ENCODE results near the gene PTTG1IP.
A peak's percentile ranks its signal among the peaks of the same experiment; 100 is the strongest.

The PTTG1IP gene

DNA sequence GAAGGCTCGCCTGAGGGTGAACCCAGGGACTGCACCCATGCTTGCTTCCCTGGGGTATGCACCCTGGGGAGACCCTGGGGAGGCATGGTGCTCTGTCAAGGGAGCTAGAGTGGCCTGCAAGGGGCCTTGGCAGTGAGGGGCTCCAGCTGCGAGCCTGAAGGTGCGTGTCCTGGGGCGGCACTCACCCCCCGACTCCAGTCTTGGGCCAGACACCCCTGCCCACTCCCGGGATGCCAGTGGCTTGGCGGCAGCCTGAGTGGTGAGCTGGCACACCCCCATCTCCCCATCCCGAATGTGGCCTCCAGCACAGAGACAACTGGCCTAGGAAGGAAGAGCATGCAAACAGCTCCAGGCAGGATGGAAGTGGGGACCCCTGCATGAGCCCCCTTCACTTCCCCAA is 58.3 kb downstream of the PTTG1IP start:
- Histone ChIP-seq H3K9ac (ENCODE audit: low read depth, low read length) (no peak overlapping the region), H3K27ac (ENCODE audit: low read depth, low read length) (no peak overlapping the region), H3K9me3 (ENCODE audit: control insufficient read depth, insufficient read depth, low read length) (peaks cover 7% of the 10 kb centered on the region), H3K4me1 (ENCODE audit: control insufficient read depth, insufficient read depth, low read length) (peaks cover 5% of the 10 kb centered on the region; the same call in 1 of the 2 replicates), H3K36me3 (ENCODE audit: control insufficient read depth, insufficient read depth, low read length) (peaks cover 21% of the 10 kb centered on the region), H3K27me3 (ENCODE audit: control insufficient read depth, insufficient read depth, low read length) (no peaks in the 10 kb centered on the region), H3K4me3 (ENCODE audit: low read depth, low read length) (no peak overlapping the region)

DNA sequence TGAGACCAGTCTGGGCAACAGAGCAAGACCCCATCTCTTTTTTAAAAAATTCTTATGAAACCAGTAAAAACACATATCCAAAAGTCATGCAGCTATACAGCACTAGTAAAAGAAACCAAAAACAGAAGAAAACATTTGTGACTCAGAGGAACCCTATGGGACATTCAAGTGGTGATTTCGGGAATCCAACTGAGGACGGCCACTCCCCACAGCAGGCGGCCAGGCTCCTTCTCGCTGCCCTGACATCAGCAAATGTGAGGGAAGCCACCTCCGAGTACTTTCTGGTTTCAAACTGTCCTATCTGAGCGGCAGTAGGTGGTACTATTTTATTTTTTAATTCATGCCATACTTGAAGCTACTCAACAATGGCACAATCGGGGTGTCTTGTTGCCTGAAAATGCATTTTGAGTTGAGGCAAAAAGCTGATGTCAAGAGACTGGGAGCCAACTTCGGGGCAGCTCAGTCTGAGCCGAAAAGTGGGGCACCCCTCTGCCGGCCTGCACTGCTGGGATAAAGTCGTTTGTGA is 58.9 kb downstream of the PTTG1IP start:
- peak overlapping the region; percentile 9 for H3K27ac ChIP-seq (ENCODE audit: low read depth, low read length)
- H3K27me3 ChIP-seq (ENCODE audit: control insufficient read depth, insufficient read depth, low read length): no peaks in the 10 kb centered on the region
- peaks cover 27% of the 10 kb centered on the region for H3K36me3 ChIP-seq (ENCODE audit: control insufficient read depth, insufficient read depth, low read length)
- peaks cover 5% of the 10 kb centered on the region; the same call in 1 of the 2 replicates for H3K4me1 ChIP-seq (ENCODE audit: control insufficient read depth, insufficient read depth, low read length)
- H3K4me3 ChIP-seq (ENCODE audit: low read depth, low read length): no peak overlapping the region
- no peak overlapping the region for H3K9ac ChIP-seq (ENCODE audit: low read depth, low read length)
- H3K9me3 ChIP-seq (ENCODE audit: control insufficient read depth, insufficient read depth, low read length): peaks cover 6% of the 10 kb centered on the region

DNA sequence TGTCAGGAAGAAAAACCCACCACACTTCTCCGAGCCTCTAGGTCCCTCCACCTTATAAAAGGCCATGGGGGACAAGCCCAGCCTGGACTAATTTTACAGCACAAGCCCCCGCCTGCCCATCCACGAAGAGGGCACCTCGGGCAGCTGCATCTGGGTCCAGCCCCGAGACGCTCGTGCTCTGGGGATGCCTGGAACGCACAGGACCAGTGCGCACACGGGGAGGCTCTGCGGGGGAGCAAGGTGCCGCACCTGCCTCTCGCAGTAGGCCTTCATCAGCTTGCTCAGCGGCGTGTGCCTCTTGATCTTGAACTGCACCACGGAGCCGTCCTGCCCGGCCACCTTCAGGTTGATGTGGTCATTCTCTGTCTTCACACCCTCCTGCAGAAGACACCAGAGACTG is 59.8 kb downstream of the PTTG1IP start:
- Histone ChIP-seq H3K9ac (ENCODE audit: low read depth, low read length) (no peak overlapping the region), H3K27ac (ENCODE audit: low read depth, low read length) (no peak overlapping the region)

DNA sequence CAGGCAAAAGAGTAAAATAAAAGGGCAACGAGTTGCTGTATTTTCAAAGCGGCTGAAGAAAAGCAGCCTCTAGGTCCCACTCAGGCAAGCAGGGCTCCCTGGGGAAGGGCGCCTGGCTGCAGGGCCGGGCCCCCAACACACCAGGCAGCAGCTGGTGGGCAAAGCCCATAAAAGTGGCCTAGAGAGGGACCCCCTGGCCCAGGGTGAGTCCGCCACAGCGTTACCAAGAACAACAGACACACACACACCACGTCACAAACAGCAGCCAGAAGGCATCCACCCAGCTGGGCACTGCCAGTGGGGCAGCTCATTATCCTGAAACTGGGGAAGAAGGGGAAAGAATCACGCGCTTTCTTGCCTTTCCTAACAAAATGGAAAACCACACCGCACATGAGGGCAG is 60.3 kb downstream of the PTTG1IP start:
- no peak overlapping the region for H3K4me3 ChIP-seq (ENCODE audit: low read depth, low read length)
- peaks cover 39% of the 10 kb centered on the region for H3K36me3 ChIP-seq (ENCODE audit: control insufficient read depth, insufficient read depth, low read length)
- H3K9ac ChIP-seq (ENCODE audit: low read depth, low read length): no peak overlapping the region
- H3K9me3 ChIP-seq (ENCODE audit: control insufficient read depth, insufficient read depth, low read length): no peaks in the 10 kb centered on the region
- no peak overlapping the region for H3K27ac ChIP-seq (ENCODE audit: low read depth, low read length)
- peaks cover 5% of the 10 kb centered on the region; the same call in 1 of the 2 replicates for H3K4me1 ChIP-seq (ENCODE audit: control insufficient read depth, insufficient read depth, low read length)
- no peaks in the 10 kb centered on the region for H3K27me3 ChIP-seq (ENCODE audit: control insufficient read depth, insufficient read depth, low read length)

More for the DNA sequence above, 59.8 kb downstream of the PTTG1IP start:
- Histone ChIP-seq H3K36me3 (ENCODE audit: control insufficient read depth, insufficient read depth, low read length) (peaks cover 35% of the 10 kb centered on the region), H3K4me1 (ENCODE audit: control insufficient read depth, insufficient read depth, low read length) (peaks cover 5% of the 10 kb centered on the region; the same call in 1 of the 2 replicates), H3K4me3 (ENCODE audit: low read depth, low read length) (no peak overlapping the region), H3K27me3 (ENCODE audit: control insufficient read depth, insufficient read depth, low read length) (no peaks in the 10 kb centered on the region), H3K9me3 (ENCODE audit: control insufficient read depth, insufficient read depth, low read length) (no peaks in the 10 kb centered on the region)

DNA sequence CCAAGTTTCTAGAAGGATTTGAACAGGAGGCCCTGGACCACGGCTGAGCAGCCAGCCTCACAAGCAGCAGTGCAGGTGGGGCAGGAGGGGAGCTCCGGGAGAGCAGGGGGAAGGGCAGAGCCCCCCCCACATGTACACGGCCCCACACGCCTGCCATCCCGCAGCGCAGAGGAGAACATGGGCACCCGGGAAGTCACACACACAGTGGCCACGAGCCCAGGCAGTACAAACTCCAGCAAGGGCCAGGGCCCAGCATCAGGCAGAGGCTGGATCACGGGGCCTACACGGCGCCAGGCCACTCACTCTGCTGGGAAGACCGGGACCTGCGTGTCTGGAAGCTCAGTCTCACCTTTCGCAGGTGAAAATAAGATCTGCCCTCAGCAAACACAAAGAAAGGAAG is 60.9 kb downstream of the PTTG1IP start:
- Histone ChIP-seq H3K36me3 (ENCODE audit: control insufficient read depth, insufficient read depth, low read length) (peaks cover 43% of the 10 kb centered on the region), H3K9ac (ENCODE audit: low read depth, low read length) (no peak overlapping the region), H3K27ac (ENCODE audit: low read depth, low read length) (no peak overlapping the region), H3K4me3 (ENCODE audit: low read depth, low read length) (no peak overlapping the region), H3K9me3 (ENCODE audit: control insufficient read depth, insufficient read depth, low read length) (no peaks in the 10 kb centered on the region), H3K27me3 (ENCODE audit: control insufficient read depth, insufficient read depth, low read length) (no peaks in the 10 kb centered on the region), H3K4me1 (ENCODE audit: control insufficient read depth, insufficient read depth, low read length) (peaks cover 5% of the 10 kb centered on the region; the same call in 1 of the 2 replicates)

DNA sequence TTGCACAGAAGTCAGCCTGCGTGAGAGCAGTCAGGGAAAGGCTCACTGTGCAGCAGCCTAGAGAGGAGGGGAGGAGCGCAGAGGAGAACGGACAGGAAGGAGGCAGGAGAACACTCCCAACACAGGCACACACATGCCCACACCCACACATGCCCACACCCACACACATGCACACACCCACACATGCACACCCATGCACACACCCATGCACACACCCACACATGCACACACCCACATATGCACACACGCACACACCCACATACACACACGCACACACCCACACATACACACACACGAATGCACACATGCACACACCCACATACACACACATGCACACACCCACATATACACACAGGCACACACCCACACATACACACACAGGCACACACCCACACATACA is 62.7 kb downstream of the PTTG1IP start:
- no peak overlapping the region for H3K27ac ChIP-seq (ENCODE audit: low read depth, low read length)
- no peaks in the 10 kb centered on the region for H3K27me3 ChIP-seq (ENCODE audit: control insufficient read depth, insufficient read depth, low read length)
- H3K9ac ChIP-seq (ENCODE audit: low read depth, low read length): no peak overlapping the region
- peaks cover 60% of the 10 kb centered on the region for H3K36me3 ChIP-seq (ENCODE audit: control insufficient read depth, insufficient read depth, low read length)
- H3K9me3 ChIP-seq (ENCODE audit: control insufficient read depth, insufficient read depth, low read length): no peaks in the 10 kb centered on the region
- peaks cover 5% of the 10 kb centered on the region; the same call in 1 of the 2 replicates for H3K4me1 ChIP-seq (ENCODE audit: control insufficient read depth, insufficient read depth, low read length)
- no peak overlapping the region for H3K4me3 ChIP-seq (ENCODE audit: low read depth, low read length)

DNA sequence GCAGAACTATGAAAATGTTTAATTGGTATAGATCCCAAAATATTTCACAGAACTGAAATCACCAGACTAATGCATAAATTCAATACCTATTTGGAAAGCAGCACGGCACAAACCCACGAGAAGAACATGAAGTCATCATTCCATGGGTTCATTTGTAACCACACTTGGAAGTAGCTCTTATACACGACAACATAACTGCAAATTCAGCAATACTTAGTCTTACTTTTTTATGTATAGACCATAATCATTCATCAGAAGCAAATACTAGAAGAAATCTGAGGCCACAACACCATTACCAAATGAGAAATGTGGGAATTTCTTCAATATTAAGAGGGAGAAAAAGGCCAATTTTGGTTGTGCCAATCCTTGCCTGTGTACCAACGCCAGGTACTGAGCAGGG is 67.6 kb downstream of the PTTG1IP start:
- Histone ChIP-seq H3K27me3 (ENCODE audit: control insufficient read depth, insufficient read depth, low read length) (no peaks in the 10 kb centered on the region), H3K4me1 (ENCODE audit: control insufficient read depth, insufficient read depth, low read length) (no peaks in the 10 kb centered on the region), H3K9me3 (ENCODE audit: control insufficient read depth, insufficient read depth, low read length) (no peaks in the 10 kb centered on the region), H3K4me3 (ENCODE audit: low read depth, low read length) (no peak overlapping the region), H3K27ac (ENCODE audit: low read depth, low read length) (no peak overlapping the region), H3K36me3 (ENCODE audit: control insufficient read depth, insufficient read depth, low read length) (peaks cover 68% of the 10 kb centered on the region), H3K9ac (ENCODE audit: low read depth, low read length) (no peak overlapping the region)

DNA sequence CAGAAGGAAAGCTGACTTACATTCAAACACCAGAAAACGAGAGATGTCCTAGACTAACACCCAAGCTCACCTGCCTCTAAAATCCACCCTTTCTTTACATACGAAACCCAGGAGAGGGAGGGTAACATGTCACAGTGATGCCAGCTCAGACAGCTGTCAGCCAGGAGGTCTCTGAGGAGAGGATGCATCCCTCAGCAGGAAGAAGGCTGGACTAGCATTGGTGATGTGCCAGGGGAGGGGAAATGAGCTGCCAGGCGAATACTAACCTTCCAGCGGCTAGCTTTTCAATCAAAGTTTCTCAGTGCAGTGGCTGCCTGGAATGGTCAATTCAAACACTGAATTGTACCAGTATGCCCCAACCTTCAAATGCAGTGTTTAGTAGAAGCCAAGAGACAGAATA is 68.3 kb downstream of the PTTG1IP start:
- no peak overlapping the region for H3K4me3 ChIP-seq (ENCODE audit: low read depth, low read length)
- no peaks in the 10 kb centered on the region for H3K27me3 ChIP-seq (ENCODE audit: control insufficient read depth, insufficient read depth, low read length)
- H3K27ac ChIP-seq (ENCODE audit: low read depth, low read length): no peak overlapping the region
- H3K36me3 ChIP-seq (ENCODE audit: control insufficient read depth, insufficient read depth, low read length): peaks cover 68% of the 10 kb centered on the region
- H3K9me3 ChIP-seq (ENCODE audit: control insufficient read depth, insufficient read depth, low read length): no peaks in the 10 kb centered on the region
- no peak overlapping the region for H3K9ac ChIP-seq (ENCODE audit: low read depth, low read length)
- H3K4me1 ChIP-seq (ENCODE audit: control insufficient read depth, insufficient read depth, low read length): peaks cover 5% of the 10 kb centered on the region

DNA sequence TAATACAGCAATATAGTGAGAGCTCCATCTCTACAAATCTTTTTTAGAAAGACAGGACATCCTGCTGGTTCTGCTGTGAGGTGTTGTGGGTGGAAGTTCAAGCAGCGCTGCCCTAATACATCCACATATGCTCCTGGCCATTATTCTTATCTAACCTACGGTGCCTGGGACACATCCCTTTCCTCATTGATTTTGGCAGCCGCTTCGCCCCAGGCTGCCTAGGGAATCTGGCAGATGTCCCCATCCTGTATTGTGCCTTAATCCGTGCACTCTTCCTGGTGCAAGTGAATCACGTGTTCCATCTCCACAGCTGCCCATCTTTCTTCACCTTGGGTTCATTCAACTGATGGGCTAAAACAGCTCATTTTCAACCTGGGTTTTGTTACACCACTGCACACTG is 68.7 kb downstream of the PTTG1IP start:
- H3K4me3 ChIP-seq (ENCODE audit: low read depth, low read length): no peak overlapping the region
- no peaks in the 10 kb centered on the region for H3K9me3 ChIP-seq (ENCODE audit: control insufficient read depth, insufficient read depth, low read length)

DNA sequence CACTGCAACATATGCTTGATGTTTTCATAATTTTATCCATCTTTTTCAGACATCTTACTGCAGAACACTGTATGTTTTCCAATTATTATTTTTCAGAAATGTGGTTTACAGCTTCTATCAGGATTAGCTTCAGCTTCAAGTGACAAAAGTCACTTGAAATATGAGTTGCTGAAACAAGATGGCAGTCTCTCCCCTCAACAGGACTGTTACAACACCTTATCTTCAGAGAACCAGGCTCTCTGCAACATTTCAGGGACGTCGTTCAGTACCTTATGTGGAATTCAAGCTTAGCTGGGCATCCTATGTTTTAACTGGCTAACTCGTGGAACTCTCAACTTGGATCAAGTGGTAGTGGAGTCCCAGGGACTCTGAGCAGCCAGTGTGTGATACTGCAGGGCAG is 69.8 kb downstream of the PTTG1IP start:
- peaks cover 12% of the 10 kb centered on the region for H3K4me1 ChIP-seq (ENCODE audit: control insufficient read depth, insufficient read depth, low read length)
- no peaks in the 10 kb centered on the region for H3K27me3 ChIP-seq (ENCODE audit: control insufficient read depth, insufficient read depth, low read length)
- H3K36me3 ChIP-seq (ENCODE audit: control insufficient read depth, insufficient read depth, low read length): peaks cover 67% of the 10 kb centered on the region
- no peaks in the 10 kb centered on the region for H3K9me3 ChIP-seq (ENCODE audit: control insufficient read depth, insufficient read depth, low read length)
- no peak overlapping the region for H3K4me3 ChIP-seq (ENCODE audit: low read depth, low read length)
- H3K27ac ChIP-seq (ENCODE audit: low read depth, low read length): no peak overlapping the region
- no peak overlapping the region for H3K9ac ChIP-seq (ENCODE audit: low read depth, low read length)

More for the DNA sequence above, 68.7 kb downstream of the PTTG1IP start:
- peaks cover 66% of the 10 kb centered on the region for H3K36me3 ChIP-seq (ENCODE audit: control insufficient read depth, insufficient read depth, low read length)
- H3K9ac ChIP-seq (ENCODE audit: low read depth, low read length): no peak overlapping the region
- H3K27me3 ChIP-seq (ENCODE audit: control insufficient read depth, insufficient read depth, low read length): no peaks in the 10 kb centered on the region
- H3K27ac ChIP-seq (ENCODE audit: low read depth, low read length): no peak overlapping the region
- H3K4me1 ChIP-seq (ENCODE audit: control insufficient read depth, insufficient read depth, low read length): peaks cover 9% of the 10 kb centered on the region

DNA sequence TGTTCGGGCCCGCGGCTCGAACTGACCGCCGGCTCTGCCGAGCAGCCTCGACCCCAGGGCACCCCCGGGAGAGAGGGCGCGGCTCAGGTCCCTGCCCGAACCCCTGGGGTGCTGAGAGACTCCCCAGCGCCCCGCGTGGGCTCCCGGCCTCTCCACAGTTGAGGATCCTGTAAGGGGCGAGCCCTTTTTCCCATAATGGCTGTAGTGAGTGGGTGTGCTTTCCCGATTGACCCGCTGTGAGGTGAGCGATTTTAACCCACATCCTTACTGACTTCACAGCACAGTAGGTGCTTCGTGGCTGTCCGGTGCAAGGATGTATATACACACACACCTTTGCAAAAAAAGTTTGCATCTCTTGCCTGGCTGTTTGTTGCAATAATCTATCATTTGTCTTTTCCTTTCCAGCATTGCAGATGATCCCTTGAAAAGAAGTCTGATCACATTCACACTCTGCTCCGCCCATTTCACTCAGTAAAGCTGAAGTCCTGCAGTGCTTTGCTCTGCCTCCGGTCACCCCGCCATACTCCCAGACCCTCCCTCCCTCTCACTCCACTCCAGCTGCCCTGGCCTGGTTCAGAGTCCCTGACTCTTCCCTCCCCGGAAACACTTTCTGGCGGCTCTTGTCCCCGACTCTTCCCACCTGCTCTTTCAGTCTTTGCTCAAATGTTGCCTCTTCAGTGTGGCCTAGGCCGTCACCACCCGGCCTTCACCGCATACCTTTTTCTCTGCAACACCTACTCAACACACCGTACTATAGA is 70.9 kb downstream of the PTTG1IP start:
- Histone ChIP-seq H3K27ac (ENCODE audit: low read depth, low read length) (peak overlapping the region; percentile 82), H3K9me3 (ENCODE audit: control insufficient read depth, insufficient read depth, low read length) (no peaks in the 10 kb centered on the region), H3K9ac (ENCODE audit: low read depth, low read length) (peak overlapping the region; percentile 23; the same call in 1 of the 2 replicates), H3K27me3 (ENCODE audit: control insufficient read depth, insufficient read depth, low read length) (no peaks in the 10 kb centered on the region), H3K4me3 (ENCODE audit: low read depth, low read length) (peak overlapping the region; percentile 85), H3K4me1 (ENCODE audit: control insufficient read depth, insufficient read depth, low read length) (peaks cover 12% of the 10 kb centered on the region), H3K36me3 (ENCODE audit: control insufficient read depth, insufficient read depth, low read length) (peaks cover 69% of the 10 kb centered on the region)

Measured in HUES48 (cell line).